ENCODE results near the gene PEAK1. TPM values are rescaled to one million over a fixed set of nuclear protein-coding genes. Genes with fewer than 3 reads are reported as not detected.

Gene PEAK1
- total and polyA plus RNA-seq, 2 donors (not counting 3 experiments of a cell fraction or from before 2014, with no cell fraction given), result 17.9 to 91.9 TPM

DNA sequence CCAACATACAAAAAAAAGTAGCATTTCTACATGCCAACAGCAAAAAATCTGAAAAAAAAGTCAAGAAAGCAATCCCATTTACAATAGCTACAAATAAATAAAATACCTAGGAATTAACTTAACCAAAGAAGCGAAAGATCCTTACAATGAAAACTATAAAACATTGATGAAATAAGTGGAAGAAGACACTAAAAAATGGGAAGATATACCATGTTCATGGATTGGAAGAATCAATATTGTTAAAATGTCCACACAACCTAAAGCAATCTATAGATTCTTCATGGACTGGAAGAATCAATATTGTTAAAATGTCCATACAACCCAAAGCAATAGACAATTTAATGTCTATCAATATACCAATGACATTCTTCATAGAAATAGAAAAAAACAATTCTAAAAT is 21.0 kb downstream of the PEAK1 start:
- peaks cover 27% of the 10 kb centered on the region for H4K20me1 ChIP-seq (replicated peaks; ENCODE audit: control insufficient read depth, extremely low read depth, insufficient read depth, low read length)
- BruUV-seq (replicated peaks), result no TSS peak

DNA sequence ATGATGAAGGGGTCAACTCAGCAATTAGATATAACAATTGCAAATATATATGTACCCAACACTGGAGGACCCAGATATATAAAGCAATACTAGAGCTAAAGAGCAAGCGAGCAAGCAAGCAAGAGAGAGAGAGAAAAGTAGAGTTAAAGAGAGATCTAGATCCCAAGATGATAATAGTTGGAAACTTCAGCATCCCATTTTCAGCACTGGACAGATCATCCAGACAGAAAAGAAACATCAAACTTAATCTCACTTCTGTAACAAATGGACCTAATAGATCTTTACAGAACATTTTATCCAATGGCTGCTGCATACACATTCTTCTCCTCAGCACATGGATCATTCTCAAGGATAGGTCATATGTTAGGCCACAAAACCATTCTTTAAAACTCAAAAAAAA is 23.2 kb downstream of the PEAK1 start:
- no peak for TF ChIP-seq EZH2 (IDR thresholded peaks at IDR 0.05; ENCODE audit: borderline replicate concordance, low read depth, low read length, severe bottlenecking)
- TF ChIP-seq POLR2A (IDR thresholded peaks at IDR 0.05; ENCODE audit: low read depth, low read length), result no peak
- TF ChIP-seq GATA2 (IDR thresholded peaks at IDR 0.05; ENCODE audit: insufficient read depth, insufficient read length, low read depth, low read length), result no peak
- no peak for TF ChIP-seq POLR2AphosphoS5 (IDR thresholded peaks at IDR 0.05; ENCODE audit: insufficient read depth, low read depth, low read length)
- TF ChIP-seq MYC (IDR thresholded peaks at IDR 0.05; ENCODE audit: low read depth, low read length), result no peak
- no peak for TF ChIP-seq JUN (IDR thresholded peaks at IDR 0.05; ENCODE audit: borderline replicate concordance, insufficient read depth, insufficient read length, low read depth)
- TF ChIP-seq, protein P1, sequence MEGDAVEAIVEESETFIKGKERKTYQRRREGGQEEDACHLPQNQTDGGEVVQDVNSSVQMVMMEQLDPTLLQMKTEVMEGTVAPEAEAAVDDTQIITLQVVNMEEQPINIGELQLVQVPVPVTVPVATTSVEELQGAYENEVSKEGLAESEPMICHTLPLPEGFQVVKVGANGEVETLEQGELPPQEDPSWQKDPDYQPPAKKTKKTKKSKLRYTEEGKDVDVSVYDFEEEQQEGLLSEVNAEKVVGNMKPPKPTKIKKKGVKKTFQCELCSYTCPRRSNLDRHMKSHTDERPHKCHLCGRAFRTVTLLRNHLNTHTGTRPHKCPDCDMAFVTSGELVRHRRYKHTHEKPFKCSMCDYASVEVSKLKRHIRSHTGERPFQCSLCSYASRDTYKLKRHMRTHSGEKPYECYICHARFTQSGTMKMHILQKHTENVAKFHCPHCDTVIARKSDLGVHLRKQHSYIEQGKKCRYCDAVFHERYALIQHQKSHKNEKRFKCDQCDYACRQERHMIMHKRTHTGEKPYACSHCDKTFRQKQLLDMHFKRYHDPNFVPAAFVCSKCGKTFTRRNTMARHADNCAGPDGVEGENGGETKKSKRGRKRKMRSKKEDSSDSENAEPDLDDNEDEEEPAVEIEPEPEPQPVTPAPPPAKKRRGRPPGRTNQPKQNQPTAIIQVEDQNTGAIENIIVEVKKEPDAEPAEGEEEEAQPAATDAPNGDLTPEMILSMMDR (IDR thresholded peaks at IDR 0.05; ENCODE audit: extremely low read depth in 1 of 2, insufficient read depth in 1 of 2, low read depth in 1 of 2, low read length in 2 of 2), result no peak
- TF ChIP-seq, protein P2, sequence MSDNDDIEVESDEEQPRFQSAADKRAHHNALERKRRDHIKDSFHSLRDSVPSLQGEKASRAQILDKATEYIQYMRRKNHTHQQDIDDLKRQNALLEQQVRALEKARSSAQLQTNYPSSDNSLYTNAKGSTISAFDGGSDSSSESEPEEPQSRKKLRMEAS (IDR thresholded peaks at IDR 0.05; ENCODE audit: insufficient read depth, insufficient read length), result no peak
- no peak for TF ChIP-seq FOS (IDR thresholded peaks at IDR 0.05; ENCODE audit: borderline replicate concordance, insufficient read depth, low read length)
- no peaks in the 10 kb centered on the region for H3K27me3 ChIP-seq (ENCODE audit: control insufficient read depth in 2 of 2, insufficient read depth in 2 of 2, low read length in 2 of 2)
- POLR2A ChIA-PET, result no interaction called here
- no TSS peak for BruUV-seq (replicated peaks)
- no peaks in the 10 kb centered on the region for H3K36me3 ChIP-seq (ENCODE audit: control insufficient read depth in 2 of 2, extremely low read depth in 1 of 2, insufficient read depth in 2 of 2, low read length in 2 of 2)
- DNase-seq (ENCODE audit: low read depth, low spot score) (no peak), FAIRE-seq (no peak)
- dilution Hi-C loops (cut with MboI; ENCODE audit: extremely low pct_ligation_motif_present, low sequenced_read_pairs), result no loop called here
- no peaks in the 10 kb centered on the region for H3K9me1 ChIP-seq (replicated peaks; ENCODE audit: control insufficient read depth, extremely low read depth, insufficient read depth, low read length)
- CTCF ChIA-PET, result no interaction called here
- H3K27ac ChIP-seq (ENCODE audit: insufficient read depth, low read depth, low read length), result no peak overlapping the region
- intact Hi-C loops (cut with micrococcal nuclease), result no loop called here
- H3K9ac ChIP-seq (replicated peaks; ENCODE audit: extremely low read depth, insufficient read depth, low read length), result no peak overlapping the region
- no peak overlapping the region for H3K4me3 ChIP-seq (replicated peaks in 1 of 3; ENCODE audit: insufficient read depth in 1 of 3, low read depth in 1 of 3, low read length in 3 of 3)
- peaks cover 21% of the 10 kb centered on the region for H4K20me1 ChIP-seq (replicated peaks; ENCODE audit: control insufficient read depth, extremely low read depth, insufficient read depth, low read length)
- no peaks in the 10 kb centered on the region for H3K4me1 ChIP-seq (ENCODE audit: control insufficient read depth, extremely low read depth, insufficient read depth, low read length)
- no peak overlapping the region for H2AFZ ChIP-seq (ENCODE audit: low read depth, low read length)
- H3K79me2 ChIP-seq (ENCODE audit: control insufficient read depth, insufficient read depth, low read length), result peaks cover 96% of the 10 kb centered on the region
- H3K9me3 ChIP-seq (replicated peaks; ENCODE audit: control insufficient read depth, insufficient read depth, low read length), result peaks cover 4% of the 10 kb centered on the region
- H3K4me2 ChIP-seq (ENCODE audit: insufficient read depth, low read length), result no peak overlapping the region

More for the DNA sequence above, 21.0 kb downstream of the PEAK1 start:
- Histone ChIP-seq H3K4me2 (ENCODE audit: insufficient read depth, low read length) (no peak overlapping the region), H3K4me1 (ENCODE audit: control insufficient read depth, extremely low read depth, insufficient read depth, low read length) (peaks cover 3% of the 10 kb centered on the region), H3K36me3 (ENCODE audit: control insufficient read depth in 2 of 2, extremely low read depth in 1 of 2, insufficient read depth in 2 of 2, low read length in 2 of 2) (no peaks in the 10 kb centered on the region), H3K4me3 (replicated peaks in 1 of 3; ENCODE audit: insufficient read depth in 1 of 3, low read depth in 1 of 3, low read length in 3 of 3) (no peak overlapping the region), H3K9me1 (replicated peaks; ENCODE audit: control insufficient read depth, extremely low read depth, insufficient read depth, low read length) (no peaks in the 10 kb centered on the region), H3K9me3 (replicated peaks; ENCODE audit: control insufficient read depth, insufficient read depth, low read length) (peaks cover 4% of the 10 kb centered on the region), H3K79me2 (ENCODE audit: control insufficient read depth, insufficient read depth, low read length) (peaks cover 95% of the 10 kb centered on the region), H3K27ac (ENCODE audit: insufficient read depth, low read depth, low read length) (no peak overlapping the region), H2AFZ (ENCODE audit: low read depth, low read length) (no peak overlapping the region), H3K9ac (replicated peaks; ENCODE audit: extremely low read depth, insufficient read depth, low read length) (no peak overlapping the region), H3K27me3 (ENCODE audit: control insufficient read depth in 2 of 2, insufficient read depth in 2 of 2, low read length in 2 of 2) (no peaks in the 10 kb centered on the region)
- DNase-seq (ENCODE audit: low read depth, low spot score) (no peak), FAIRE-seq (no peak)
- TF ChIP-seq EZH2 (IDR thresholded peaks at IDR 0.05; ENCODE audit: borderline replicate concordance, low read depth, low read length, severe bottlenecking), result no peak
- no peak for TF ChIP-seq GATA2 (IDR thresholded peaks at IDR 0.05; ENCODE audit: insufficient read depth, insufficient read length, low read depth, low read length)
- TF ChIP-seq JUN (IDR thresholded peaks at IDR 0.05; ENCODE audit: borderline replicate concordance, insufficient read depth, insufficient read length, low read depth), result no peak
- TF ChIP-seq MYC (IDR thresholded peaks at IDR 0.05; ENCODE audit: low read depth, low read length), result no peak
- TF ChIP-seq FOS (IDR thresholded peaks at IDR 0.05; ENCODE audit: borderline replicate concordance, insufficient read depth, low read length), result no peak
- no peak for TF ChIP-seq POLR2A (IDR thresholded peaks at IDR 0.05; ENCODE audit: low read depth, low read length)
- TF ChIP-seq, protein P1 (IDR thresholded peaks at IDR 0.05; ENCODE audit: extremely low read depth in 1 of 2, insufficient read depth in 1 of 2, low read depth in 1 of 2, low read length in 2 of 2), result no peak
- CTCF ChIA-PET, result interaction anchor here (1.2 kb wide), 1 partner anchor 23 kb away, joined by 3 read pairs; no protein-coding TSS in a partner anchor
- POLR2A ChIA-PET, result no interaction called here
- dilution Hi-C loops (cut with MboI; ENCODE audit: extremely low pct_ligation_motif_present, low sequenced_read_pairs) (no loop called here), intact Hi-C loops (cut with micrococcal nuclease) (no loop called here)
